Epithelial cell of esophagus (primary cell): ENCODE measurements around the gene SNX6.
A peak's percentile ranks its signal among the peaks of the same experiment; 100 is the strongest.

Experiments used
- DNase-seq: peaks from one replicate; pipeline ENCODE4 v3.0.0; 2010; ENCODE audit warnings: low read depth
- H3K4me3 ChIP-seq: 2 replicates; pipeline ENCODE4 v1.5.1; 2011; ENCODE audit warnings: mild to moderate bottlenecking, low read length, control low read depth
- CTCF ChIP-seq: IDR thresholded peaks from 2 replicates; pipeline ENCODE4 v1.5.1; 2011; ENCODE audit warnings: low read depth, mild to moderate bottlenecking, low read length, control low read depth, inconsistent platforms; ENCODE audit not compliant: insufficient read depth; ENCODE audit errors: missing control alignments

Gene SNX6

DNA sequence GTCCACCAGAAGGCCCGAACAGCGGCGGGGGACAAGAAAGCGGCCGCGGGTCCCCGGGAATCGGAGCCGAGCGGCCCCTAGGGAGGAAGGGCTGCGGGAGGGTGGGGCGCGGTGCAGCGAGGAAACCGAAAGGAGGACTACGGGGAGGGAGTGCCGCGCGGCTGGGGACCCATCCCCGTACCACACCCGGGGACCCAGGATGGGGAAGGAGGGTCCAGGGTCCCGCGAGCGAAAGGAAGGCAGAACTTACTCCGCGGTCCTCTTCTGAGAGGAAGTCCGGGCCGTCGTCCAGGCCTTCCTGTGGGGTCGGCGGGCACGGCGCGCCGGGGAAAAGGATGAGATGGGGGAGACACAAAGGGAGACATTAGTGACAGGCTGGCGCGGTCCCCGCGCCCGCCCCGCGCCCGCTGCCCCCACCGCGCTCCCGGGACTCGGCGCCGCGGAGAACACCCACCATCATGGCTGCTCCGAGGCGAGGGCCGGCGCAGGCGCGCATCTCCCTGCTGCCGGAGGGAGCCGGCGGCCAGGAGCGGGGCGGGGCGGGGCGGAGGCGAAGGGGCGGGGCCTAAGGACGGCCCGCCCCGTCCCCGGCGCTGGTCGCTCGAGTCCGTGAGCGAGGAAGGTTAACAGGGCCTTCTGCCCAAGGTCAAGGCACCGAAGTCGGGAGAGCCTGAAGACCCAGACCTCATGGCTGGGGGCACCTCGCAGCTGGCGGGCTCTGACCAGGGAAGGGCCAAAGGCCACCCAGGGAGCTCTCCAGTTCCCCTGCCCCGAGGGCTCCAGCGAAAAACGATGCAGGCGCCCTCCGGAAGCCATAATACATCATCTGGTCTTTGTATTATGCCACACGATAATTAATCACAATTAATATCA lies at the start of gene SNX6:
SNX6 (minus strand) TSS at position 492 of the 873 bp plus-strand sequence; CDS start at position 460, 32 bp downstream.
- no peak for TF ChIP-seq CTCF
- peak within 1 kb of the TSS; percentile 94 for H3K4me3 ChIP-seq
- peak; percentile 77 for DNase-seq

- H3K4me3 ChIP-seq, result no peak overlapping the region
- no peak for TF ChIP-seq CTCF
Measured at GRCh38 chr14:34678735-34679134, 48.8 kb upstream of the SNX6 start.

DNA sequence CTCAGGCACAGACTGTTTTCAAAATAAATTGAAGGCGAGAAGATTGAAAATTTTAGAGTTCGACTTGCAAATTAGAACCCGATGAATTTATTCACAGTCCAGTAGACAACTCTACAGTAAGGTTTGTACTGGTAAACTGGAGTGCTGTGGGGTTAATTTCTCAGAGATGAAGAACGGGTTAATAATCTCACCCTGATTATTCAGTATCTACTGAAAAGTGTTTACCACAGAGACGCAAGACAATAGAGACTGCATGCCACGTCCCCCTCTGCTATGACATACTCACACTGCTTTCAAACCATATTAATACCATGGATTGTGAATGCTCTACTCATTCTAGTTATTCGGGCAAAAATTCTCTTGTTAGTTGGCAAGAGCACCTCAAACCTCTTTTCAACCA lies 48.4 kb upstream of the SNX6 start:
- no peak for TF ChIP-seq CTCF
- no peak overlapping the region for H3K4me3 ChIP-seq
- peak; percentile 30 for DNase-seq

More at GRCh38 chr14:34678735-34679134, 48.8 kb upstream of the SNX6 start:
- DNase-seq, result no peak

GRCh38 chr14:34676516-34677211 lies 46.7 kb upstream of the SNX6 start:
- no peak for DNase-seq
- no peak overlapping the region for H3K4me3 ChIP-seq
- TF ChIP-seq CTCF, result no peak

DNA sequence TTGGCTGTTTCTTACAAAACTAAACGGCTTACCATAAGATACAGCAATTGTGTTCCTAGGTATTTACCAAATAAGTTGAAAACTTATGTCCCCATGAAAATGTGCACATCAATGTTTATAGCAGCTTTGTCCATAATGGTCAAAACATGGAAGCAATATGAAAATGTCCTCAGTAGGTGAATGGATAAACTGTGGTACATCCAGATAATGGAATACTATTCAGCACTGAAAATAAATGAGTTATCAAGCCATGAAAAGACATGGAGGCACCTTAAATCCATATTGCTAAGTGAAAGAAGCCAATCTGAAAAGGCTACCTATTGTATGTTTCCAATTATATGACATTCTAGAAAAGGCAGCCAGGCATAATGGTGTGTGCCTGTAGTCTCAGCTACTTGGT lies 43.8 kb upstream of the SNX6 start:
- TF ChIP-seq CTCF, result no peak
- DNase-seq, result no peak
- H3K4me3 ChIP-seq, result no peak overlapping the region

- no peak for DNase-seq
- TF ChIP-seq CTCF, result no peak
- no peak overlapping the region for H3K4me3 ChIP-seq
Measured at GRCh38 chr14:34671716-34672115, 41.8 kb upstream of the SNX6 start.
